Measurements from ENCODE around the gene GRIN3B.

GRCh38 chr19:953445-954271 lies 46.6 kb upstream of the GRIN3B start:
- no peak for TF ChIP-seq CTCF (IDR thresholded peaks at IDR 0.05)
- TF ChIP-seq POLR2AphosphoS5 (IDR thresholded peaks at IDR 0.05): no peak
- TF ChIP-seq POLR2A (IDR thresholded peaks at IDR 0.05): no peak
